CD4-positive, alpha-beta memory T cell (primary cell): ENCODE measurements around the gene NQO1. TPM values are rescaled to one million over a fixed set of nuclear protein-coding genes. Genes with fewer than 3 reads are reported as not detected.
A peak's percentile ranks its signal among the peaks of the same experiment; 100 is the strongest.

Source experiments
- CTCF ChIA-PET: fragments of 350-600 bp; sonication (Branson Sonifier 250); formaldehyde crosslinking; loops from one replicate; lab custom pipeline; 2021; ENCODE audit warnings: inconsistent platforms; ENCODE audit not compliant: partially characterized antibody; lab: Charles Lee
- POLR2A ChIA-PET: fragments of 350-600 bp; sonication (Branson Sonifier 250); formaldehyde crosslinking; loops from one replicate; lab custom pipeline; 2021; ENCODE audit not compliant: partially characterized antibody; lab: Charles Lee
- DNase-seq, 5 donors: peaks; one replicate each; pipeline versions ENCODE4 v3.0.0 to v3.0.0-alpha.2; 2020 to 2022; ENCODE audit warnings: mixed read lengths in 1 of 5
- H3K27ac ChIP-seq: one replicate; pipeline ENCODE4 v1.7.0; 2013; ENCODE audit warnings: low read depth, low read length
- H3K27me3 ChIP-seq: 2 replicates; pipeline ENCODE4 v1.7.0; 2013; ENCODE audit warnings: mild to moderate bottlenecking, low read length, moderate library complexity; ENCODE audit not compliant: insufficient read depth
- H3K36me3 ChIP-seq: 2 replicates; pipeline ENCODE4 v1.7.0; 2013; ENCODE audit warnings: mild to moderate bottlenecking, low read length, moderate library complexity; ENCODE audit not compliant: insufficient read depth
- H3K4me1 ChIP-seq: 2 replicates; pipeline ENCODE4 v1.7.0; 2013; ENCODE audit warnings: mild to moderate bottlenecking, low read length, moderate library complexity; ENCODE audit not compliant: insufficient read depth
- H3K4me3 ChIP-seq, 2 donors: one replicate each; pipeline ENCODE4 v1.7.0; 2013; ENCODE audit warnings: low read length in 2 of 2, mild to moderate bottlenecking in 1 of 2
- H3K9me3 ChIP-seq, 2 donors: one replicate each; pipeline ENCODE4 v1.7.0; 2013; ENCODE audit warnings: low read length in 2 of 2, control low read depth in 1 of 2; ENCODE audit not compliant: control insufficient read depth in 1 of 2
- H3K27ac Mint-ChIP-seq, 7 donors: one replicate each; pipeline ENCODE4 v1.8.0; 2020 to 2021; ENCODE audit warnings: mixed read lengths in 7 of 7, mild to moderate bottlenecking in 6 of 7, inconsistent platforms in 3 of 7, moderate library complexity in 3 of 7
- H3K27me3 Mint-ChIP-seq, 2 donors: one replicate each; pipeline ENCODE4 v1.8.0; 2020 to 2021; ENCODE audit warnings: mixed read lengths in 2 of 2
- H3K36me3 Mint-ChIP-seq, 2 donors: one replicate each; pipeline ENCODE4 v1.8.0; 2020 to 2021; ENCODE audit warnings: mixed read lengths in 2 of 2, inconsistent platforms in 1 of 2, mild to moderate bottlenecking in 1 of 2
- H3K4me1 Mint-ChIP-seq, 4 donors: one replicate each; pipeline ENCODE4 v1.8.0; 2020 to 2021; ENCODE audit warnings: mixed read lengths in 4 of 4, mild to moderate bottlenecking in 1 of 4
- H3K4me3 Mint-ChIP-seq, 8 donors: one replicate each; pipeline ENCODE4 v1.8.0; 2020 to 2021; ENCODE audit warnings: mixed read lengths in 8 of 8, mild to moderate bottlenecking in 7 of 8, moderate library complexity in 6 of 8, inconsistent platforms in 3 of 8
- H3K9me3 Mint-ChIP-seq, 8 donors: one replicate each; pipeline ENCODE4 v1.8.0; 2020 to 2021; ENCODE audit warnings: mixed read lengths in 8 of 8, mild to moderate bottlenecking in 5 of 8, inconsistent platforms in 3 of 8, moderate library complexity in 1 of 8
- intact Hi-C: fragments of 100-400 bp; cut with micrococcal nuclease; formaldehyde crosslinking; loops from one replicate; pipeline ENCODE4 v1.15.1; 2023
- polyA plus RNA-seq, 2 donors: library from polyadenylated mRNA; unstranded; fragments of 300-500 nt; fragmentation: Illumina TruSeq; gene quantifications; one replicate each; pipeline ENCODE4 v1.2.3, GENCODE V29; 2021
- total RNA-seq, 2 experiments: library from RNA; stranded (reverse); gene quantifications; one replicate each; pipeline ENCODE4 v1.2.3, GENCODE V29; 2021

The NQO1 gene
- total and polyA plus RNA-seq, 4 experiments from 2014 or later = 4.8 to 8.6 (median 5.7) TPM

GRCh38 chr16:69754469-69755310, 28.3 kb upstream of the NQO1 start, which contains the start of gene NOB1:
TSS of gene NOB1 (minus strand) at chr16:69754926. CDS start at chr16:69754910, 16 bp downstream.
- Mint-ChIP-seq H3K27me3 (peaks cover 0 to 3% of the 10 kb centered on the region in 2 donors), H3K36me3 (peaks cover 9 to 29% of the 10 kb centered on the region in 2 donors), H3K4me1 (peaks cover 12 to 41% (median 26%) of the 10 kb centered on the region in 4 donors), H3K27ac (peak within 1 kb of the TSS; percentile 96 to 100 (median 99)), H3K4me3 (peak within 1 kb of the TSS; percentile 100), H3K9me3 (peaks cover 0 to 3% (median 0%) of the 10 kb centered on the region in 8 donors)
- Histone ChIP-seq H3K9me3 (no peaks in the 10 kb centered on the region), H3K4me3 (peak within 1 kb of the TSS; percentile 83 to 100), H3K27ac (peak within 1 kb of the TSS; percentile 95), H3K27me3 (no peaks in the 10 kb centered on the region), H3K36me3 (peaks cover 10% of the 10 kb centered on the region), H3K4me1 (peaks cover 17% of the 10 kb centered on the region)
- intact Hi-C loops = loop anchor here (1.0 kb wide), 4 partner anchors 8 to 358 kb away; partner anchors contain the start of genes NQO1 and WWP2
- ChIA-PET CTCF (interaction anchor here (0.6 to 6.8 kb wide), 26 partner anchors 9 to 366 kb away, joined by 3 to 139 read pairs (median 4); partner anchors contain the start of gene NQO1), POLR2A (interaction anchor here (0.6 to 4.0 kb wide), 19 partner anchors 8 to 533 kb away, joined by 3 to 71 read pairs (median 5); partner anchors contain the start of genes CYB5B, NQO1, PDF and WWP2)
- peak; percentile 96 to 98 (median 97) for DNase-seq

GRCh38 chr16:69754143-69754468, 27.7 kb upstream of the NQO1 start:
- ChIA-PET CTCF (interaction anchor here (0.6 to 6.8 kb wide), 26 partner anchors 8 to 366 kb away, joined by 3 to 139 read pairs (median 4); partner anchors contain the start of gene NQO1), POLR2A (interaction anchor here (1.0 to 4.0 kb wide), 15 partner anchors 8 to 424 kb away, joined by 3 to 71 read pairs (median 5); partner anchors contain the start of genes NQO1, PDF and WWP2)
- Mint-ChIP-seq H3K27ac (peak overlapping the region; percentile 96 to 100 (median 99)), H3K4me3 (peak overlapping the region; percentile 100), H3K9me3 (peaks cover 0 to 3% (median 0%) of the 10 kb centered on the region in 8 donors), H3K4me1 (peaks cover 14 to 41% (median 26%) of the 10 kb centered on the region in 4 donors), H3K36me3 (peaks cover 13 to 32% of the 10 kb centered on the region in 2 donors), H3K27me3 (peaks cover 0 to 3% of the 10 kb centered on the region in 2 donors)
- H3K36me3 ChIP-seq = peaks cover 12% of the 10 kb centered on the region
- intact Hi-C loops = loop anchor here (1.0 kb wide), 4 partner anchors 8 to 358 kb away; partner anchors contain the start of genes NQO1 and WWP2
- H3K27me3 ChIP-seq = no peaks in the 10 kb centered on the region
- H3K9me3 ChIP-seq = no peaks in the 10 kb centered on the region
- peak overlapping the region; percentile 83 to 100 for H3K4me3 ChIP-seq
- DNase-seq = no peak
- H3K4me1 ChIP-seq = peaks cover 17% of the 10 kb centered on the region
- peak overlapping the region; percentile 95 for H3K27ac ChIP-seq

DNA sequence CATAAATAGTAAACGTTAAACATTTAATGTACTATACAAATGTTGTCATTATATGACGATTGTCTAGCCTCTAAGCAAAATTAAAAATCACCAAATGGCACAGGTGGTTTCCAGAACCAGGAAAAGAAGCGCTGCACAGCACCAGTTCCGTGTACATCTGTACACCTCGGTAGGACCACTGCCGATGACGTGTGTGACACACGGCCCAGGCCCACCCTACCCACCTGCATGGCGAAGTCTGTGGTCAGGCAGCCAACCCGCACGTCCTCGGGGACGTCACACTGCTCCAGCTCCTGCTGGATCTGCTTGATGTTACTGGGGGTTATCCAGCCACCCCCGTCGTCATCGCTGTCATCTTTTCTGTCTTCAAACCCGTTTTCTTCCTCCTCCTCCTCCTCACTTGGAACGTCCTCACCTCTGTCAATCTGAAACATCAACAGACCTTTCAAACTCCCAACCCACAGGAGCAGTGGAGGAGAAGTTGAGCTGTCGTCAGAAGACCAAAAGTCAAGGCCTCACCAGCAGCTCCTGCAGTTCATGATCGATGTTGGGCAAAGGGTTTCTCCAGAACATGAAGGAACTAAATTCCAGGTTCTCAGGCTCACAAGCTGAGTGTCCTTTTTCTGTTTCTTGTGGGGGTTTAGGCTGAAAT, 22.5 kb upstream of the NQO1 start:
- Histone ChIP-seq H3K36me3 (peaks cover 61% of the 10 kb centered on the region), H3K27me3 (no peaks in the 10 kb centered on the region), H3K4me3 (no peak overlapping the region), H3K9me3 (no peaks in the 10 kb centered on the region), H3K27ac (no peak overlapping the region), H3K4me1 (peaks cover 17% of the 10 kb centered on the region)
- intact Hi-C loops = no loop called here
- Mint-ChIP-seq H3K9me3 (no peaks in the 10 kb centered on the region), H3K36me3 (peaks cover 47 to 65% of the 10 kb centered on the region in 2 donors), H3K27ac (peak overlapping the region in 1 of 7 donors; percentile 28), H3K4me1 (peaks cover 13 to 25% (median 16%) of the 10 kb centered on the region in 4 donors), H3K27me3 (no peaks in the 10 kb centered on the region), H3K4me3 (no peak overlapping the region)
- no peak for DNase-seq
- CTCF ChIA-PET = interaction anchor here (1.2 kb wide), 1 partner anchor 40 kb away, joined by 4 read pairs; no protein-coding TSS in a partner anchor
- POLR2A ChIA-PET = no interaction called here

- no peaks in the 10 kb centered on the region for H3K27me3 Mint-ChIP-seq
- H3K27me3 ChIP-seq = no peaks in the 10 kb centered on the region
- H3K36me3 Mint-ChIP-seq = peaks cover 60 to 74% of the 10 kb centered on the region in 2 donors
- no peak overlapping the region for H3K27ac ChIP-seq
- peaks cover 76% of the 10 kb centered on the region for H3K36me3 ChIP-seq
- CTCF ChIA-PET = no interaction called here
- H3K9me3 ChIP-seq = no peaks in the 10 kb centered on the region
- DNase-seq = no peak
- POLR2A ChIA-PET = no interaction called here
- peaks cover 3% of the 10 kb centered on the region for H3K4me1 ChIP-seq
- intact Hi-C loops = no loop called here
- H3K9me3 Mint-ChIP-seq = no peaks in the 10 kb centered on the region
- no peak overlapping the region for H3K4me3 ChIP-seq
- H3K4me1 Mint-ChIP-seq = peaks cover 2 to 8% (median 4%) of the 10 kb centered on the region in 4 donors
- H3K4me3 Mint-ChIP-seq = no peak overlapping the region
- peak overlapping the region in 2 of 7 donors; percentile 3 to 32 for H3K27ac Mint-ChIP-seq
Observed at GRCh38 chr16:69747115-69747514, 20.8 kb upstream of the NQO1 start.

DNA sequence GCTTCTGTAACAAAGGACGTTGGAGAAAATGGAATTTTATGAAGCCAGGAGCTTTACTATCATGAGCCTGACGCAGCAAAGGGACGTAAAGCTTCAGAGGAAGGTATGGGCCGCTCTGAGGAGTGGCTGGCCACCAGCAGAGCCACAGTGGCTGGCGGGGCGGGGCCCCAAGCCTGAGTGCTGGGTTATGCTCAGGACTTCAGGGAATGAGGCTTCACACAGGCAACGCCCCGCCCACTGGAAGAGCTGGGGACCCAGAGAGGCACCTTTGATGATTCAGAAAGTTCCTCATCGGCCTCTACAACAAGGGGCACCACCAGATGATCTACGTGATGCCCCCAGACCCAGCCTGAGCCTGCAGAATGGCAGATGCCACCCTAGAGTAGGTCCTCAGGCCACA, 19.6 kb upstream of the NQO1 start:
- Mint-ChIP-seq H3K9me3 (no peaks in the 10 kb centered on the region), H3K4me1 (peaks cover 0 to 6% (median under 1%) of the 10 kb centered on the region in 4 donors), H3K27ac (peak overlapping the region in 1 of 7 donors; percentile 15), H3K36me3 (peaks cover 64 to 77% of the 10 kb centered on the region in 2 donors), H3K27me3 (no peaks in the 10 kb centered on the region), H3K4me3 (no peak overlapping the region)
- Histone ChIP-seq H3K4me3 (no peak overlapping the region), H3K27ac (no peak overlapping the region), H3K36me3 (peaks cover 82% of the 10 kb centered on the region), H3K9me3 (no peaks in the 10 kb centered on the region), H3K4me1 (no peaks in the 10 kb centered on the region), H3K27me3 (no peaks in the 10 kb centered on the region)
- intact Hi-C loops = no loop called here
- DNase-seq = no peak
- ChIA-PET CTCF (interaction anchor here (1.1 kb wide), 1 partner anchor 8 kb away, joined by 4 read pairs; the partner anchor contains the start of gene NOB1), POLR2A (interaction anchor here (1.8 kb wide), 1 partner anchor 9 kb away, joined by 8 read pairs; the partner anchor contains the start of gene NOB1)

DNA sequence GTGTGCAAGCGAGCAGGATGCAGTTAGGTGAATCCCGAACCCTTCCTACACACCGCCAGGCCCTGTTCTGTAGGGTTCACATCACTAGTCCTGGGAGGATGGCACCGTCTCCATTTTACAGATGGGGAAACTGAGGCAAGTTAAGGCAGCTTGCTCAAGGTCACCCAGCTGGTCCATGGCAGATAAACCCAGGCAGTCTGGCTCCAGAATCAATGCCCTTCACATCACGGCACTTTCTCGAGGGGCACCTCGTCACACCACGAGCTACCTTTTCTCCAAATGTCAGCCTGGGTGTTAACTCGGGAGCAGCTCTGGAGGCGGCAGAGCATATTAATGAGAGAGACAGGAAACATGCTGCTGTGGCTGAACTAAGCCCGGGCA, 18.9 kb upstream of the NQO1 start:
- no peak overlapping the region for H3K27ac ChIP-seq
- intact Hi-C loops = no loop called here
- DNase-seq = no peak
- H3K4me3 ChIP-seq = no peak overlapping the region
- ChIA-PET CTCF (interaction anchor here (1.1 kb wide), 1 partner anchor 9 kb away, joined by 4 read pairs; the partner anchor contains the start of gene NOB1), POLR2A (interaction anchor here (1.8 kb wide), 1 partner anchor 9 kb away, joined by 8 read pairs; the partner anchor contains the start of gene NOB1)
- Mint-ChIP-seq H3K36me3 (peaks cover 67 to 73% of the 10 kb centered on the region in 2 donors), H3K4me1 (peaks cover 0 to 6% (median under 1%) of the 10 kb centered on the region in 4 donors), H3K4me3 (peak overlapping the region in 1 of 8 donors; percentile 57), H3K9me3 (no peaks in the 10 kb centered on the region), H3K27me3 (no peaks in the 10 kb centered on the region), H3K27ac (no peak overlapping the region)
- H3K9me3 ChIP-seq = no peaks in the 10 kb centered on the region
- H3K36me3 ChIP-seq = peaks cover 78% of the 10 kb centered on the region
- H3K4me1 ChIP-seq = no peaks in the 10 kb centered on the region
- no peaks in the 10 kb centered on the region for H3K27me3 ChIP-seq
